SH-SY5Y (cell line): ENCODE measurements around the gene SLC7A6.

Experiments
- GATA2 ChIP-seq: IDR thresholded peaks from 2 replicates; pipeline ENCODE4 v1.6.1; 2011; ENCODE audit warnings: mild to moderate bottlenecking, low read depth, low read length
- GATA3 ChIP-seq: IDR thresholded peaks from 2 replicates; pipeline ENCODE4 v1.6.1; 2011; ENCODE audit warnings: low read depth, mild to moderate bottlenecking, low read length, moderate library complexity

DNA sequence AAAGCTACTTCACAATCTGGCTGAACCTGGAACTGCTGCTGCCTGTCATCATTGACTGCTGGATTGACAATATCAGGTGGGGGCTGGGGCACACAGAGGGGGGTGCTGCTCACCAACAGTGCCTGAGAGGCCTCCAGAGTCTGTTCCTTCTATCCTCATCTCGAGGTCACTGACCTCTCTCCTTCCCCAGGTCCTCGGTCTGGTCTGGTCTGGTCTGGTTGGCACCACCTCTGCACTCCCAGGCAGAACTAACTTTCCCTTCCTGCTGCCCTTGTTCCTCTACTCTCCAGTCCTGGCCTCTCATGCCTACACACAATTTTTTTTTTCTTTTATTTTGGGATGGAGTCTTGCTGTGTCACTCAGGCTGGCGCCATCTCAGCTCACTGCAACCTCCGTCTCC lies 15.0 kb upstream of the SLC7A6 start:
- TF ChIP-seq GATA2: no peak
- TF ChIP-seq GATA3: no peak
